Natural killer cell (primary cell): Measurements from ENCODE around the gene FBXL7. TPM values are rescaled to one million over a fixed set of nuclear protein-coding genes. Genes with fewer than 3 reads are reported as not detected.

Experiments
- ATAC-seq, 3 donors: fragments of 150-1000 bp in 2 of 3; fragments of 200-7000 bp in 1 of 3; cut with Tn5 transposase; 1 replicate in 1 of 3; 2 replicates in 2 of 3; pipeline ENCODE4 v1.10.0; 2021; ENCODE audit warnings: mild to moderate bottlenecking in 2 of 3, moderate library complexity in 2 of 3
- DNase-seq, 2 donors: peaks; one replicate each; pipeline versions ENCODE4 v3.0.0 to v3.0.0-alpha.2; 2013 to 2021; ENCODE audit warnings: mixed read lengths in 1 of 2
- H3K27ac ChIP-seq: one replicate; pipeline ENCODE4 v1.5.1; 2013; ENCODE audit warnings: mild to moderate bottlenecking, low read length
- H3K27me3 ChIP-seq: one replicate; pipeline ENCODE4 v1.6.1; 2013; ENCODE audit warnings: low read length; ENCODE audit not compliant: control insufficient read depth, insufficient read depth
- H3K36me3 ChIP-seq: one replicate; pipeline ENCODE4 v1.6.1; 2013; ENCODE audit warnings: low read length; ENCODE audit not compliant: control insufficient read depth, insufficient read depth
- H3K4me1 ChIP-seq: one replicate; pipeline ENCODE4 v1.6.1; 2013; ENCODE audit warnings: low read length; ENCODE audit not compliant: control insufficient read depth, insufficient read depth
- H3K4me3 ChIP-seq: one replicate; pipeline ENCODE4 v1.5.1; 2013; ENCODE audit warnings: low read length
- H3K9me3 ChIP-seq: one replicate; pipeline ENCODE4 v1.6.1; 2013; ENCODE audit warnings: low read length; ENCODE audit not compliant: control insufficient read depth, insufficient read depth
- H3K27ac Mint-ChIP-seq, 2 donors: one replicate each; pipeline ENCODE4 v1.8.0; 2022; ENCODE audit warnings: mild to moderate bottlenecking in 2 of 2, mixed read lengths in 2 of 2, moderate library complexity in 1 of 2
- H3K27me3 Mint-ChIP-seq, 2 donors: one replicate each; pipeline ENCODE4 v1.8.0; 2022; ENCODE audit warnings: low read depth in 2 of 2, mixed read lengths in 2 of 2
- H3K36me3 Mint-ChIP-seq: one replicate; pipeline ENCODE4 v1.8.0; 2022; ENCODE audit warnings: mixed read lengths
- H3K4me1 Mint-ChIP-seq, 2 donors: one replicate each; pipeline ENCODE4 v1.8.0; 2022; ENCODE audit warnings: mixed read lengths in 2 of 2
- H3K4me3 Mint-ChIP-seq: one replicate; pipeline ENCODE4 v1.8.0; 2022; ENCODE audit warnings: mild to moderate bottlenecking, moderate library complexity, mixed read lengths
- H3K9me3 Mint-ChIP-seq, 2 donors: one replicate each; pipeline ENCODE4 v1.8.0; 2022; ENCODE audit warnings: mixed read lengths in 2 of 2
- WGBS: methylation state at CpG from one replicate; pipeline ENCODE4 v1.1.7; 2013; ENCODE audit warnings: missing lambda C conversion rate; ENCODE audit not compliant: insufficient coverage; 5-methylcytosine and 5-hydroxymethylcytosine counted together
- intact Hi-C: fragments of 100-400 bp; cut with micrococcal nuclease; formaldehyde crosslinking; loops from one replicate; pipeline ENCODE4 v1.14.2; 2022
- total RNA-seq, 4 donors: library from RNA; stranded (reverse); fragments of 120-200 nt in 1 of 4; gene quantifications; one replicate each; pipeline versions ENCODE4 v1.2.3 to v1.2.4, GENCODE V29; 2013 to 2022
- TF ChIP-seq, protein P1 (sequence below): fragments of 200-600 bp; IDR thresholded peaks from one replicate; pipeline ENCODE4 v1.8.0; 2022; ENCODE audit warnings: antibody characterized with exemption

The FBXL7 gene
- total RNA-seq, 3 donors from 2014 or later (not counting 1 experiment from before 2014, with no cell fraction given): not detected

DNA sequence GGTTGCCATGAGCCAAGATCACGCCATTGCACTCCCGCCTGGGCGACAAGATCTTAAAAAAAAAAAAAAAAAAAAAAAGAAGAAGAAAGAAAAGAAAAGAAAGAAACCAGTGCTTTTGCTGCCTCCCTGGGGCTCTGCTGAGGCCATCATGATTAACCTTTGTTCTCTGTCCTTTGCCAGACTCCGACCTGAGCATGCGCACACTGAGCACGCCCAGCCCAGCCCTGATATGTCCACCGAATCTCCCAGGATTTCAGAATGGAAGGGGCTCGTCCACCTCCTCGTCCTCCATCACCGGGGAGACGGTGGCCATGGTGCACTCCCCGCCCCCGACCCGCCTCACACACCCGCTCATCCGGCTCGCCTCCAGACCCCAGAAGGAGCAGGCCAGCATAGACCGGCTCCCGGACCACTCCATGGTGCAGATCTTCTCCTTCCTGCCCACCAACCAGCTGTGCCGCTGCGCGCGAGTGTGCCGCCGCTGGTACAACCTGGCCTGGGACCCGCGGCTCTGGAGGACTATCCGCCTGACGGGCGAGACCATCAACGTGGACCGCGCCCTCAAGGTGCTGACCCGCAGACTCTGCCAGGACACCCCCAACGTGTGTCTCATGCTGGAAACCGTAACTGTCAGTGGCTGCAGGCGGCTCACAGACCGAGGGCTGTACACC, 427.9 kb downstream of the FBXL7 start:
- Mint-ChIP-seq H3K36me3 (no peaks in the 10 kb centered on the region), H3K27ac (no peak overlapping the region), H3K4me3 (no peak overlapping the region), H3K9me3 (peaks cover 8 to 13% of the 10 kb centered on the region in 2 donors), H3K4me1 (no peaks in the 10 kb centered on the region), H3K27me3 (no peaks in the 10 kb centered on the region)
- intact Hi-C loops: no loop called here
- Histone ChIP-seq H3K36me3 (no peaks in the 10 kb centered on the region), H3K27ac (no peak overlapping the region), H3K4me1 (no peaks in the 10 kb centered on the region), H3K4me3 (no peak overlapping the region), H3K9me3 (no peaks in the 10 kb centered on the region), H3K27me3 (no peaks in the 10 kb centered on the region)
- ATAC-seq: no peak
- WGBS: 95% methylated on average over 38 of the region's 38 CpGs
- DNase-seq: no peak
- TF ChIP-seq, protein P1, sequence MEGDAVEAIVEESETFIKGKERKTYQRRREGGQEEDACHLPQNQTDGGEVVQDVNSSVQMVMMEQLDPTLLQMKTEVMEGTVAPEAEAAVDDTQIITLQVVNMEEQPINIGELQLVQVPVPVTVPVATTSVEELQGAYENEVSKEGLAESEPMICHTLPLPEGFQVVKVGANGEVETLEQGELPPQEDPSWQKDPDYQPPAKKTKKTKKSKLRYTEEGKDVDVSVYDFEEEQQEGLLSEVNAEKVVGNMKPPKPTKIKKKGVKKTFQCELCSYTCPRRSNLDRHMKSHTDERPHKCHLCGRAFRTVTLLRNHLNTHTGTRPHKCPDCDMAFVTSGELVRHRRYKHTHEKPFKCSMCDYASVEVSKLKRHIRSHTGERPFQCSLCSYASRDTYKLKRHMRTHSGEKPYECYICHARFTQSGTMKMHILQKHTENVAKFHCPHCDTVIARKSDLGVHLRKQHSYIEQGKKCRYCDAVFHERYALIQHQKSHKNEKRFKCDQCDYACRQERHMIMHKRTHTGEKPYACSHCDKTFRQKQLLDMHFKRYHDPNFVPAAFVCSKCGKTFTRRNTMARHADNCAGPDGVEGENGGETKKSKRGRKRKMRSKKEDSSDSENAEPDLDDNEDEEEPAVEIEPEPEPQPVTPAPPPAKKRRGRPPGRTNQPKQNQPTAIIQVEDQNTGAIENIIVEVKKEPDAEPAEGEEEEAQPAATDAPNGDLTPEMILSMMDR: no peak

DNA sequence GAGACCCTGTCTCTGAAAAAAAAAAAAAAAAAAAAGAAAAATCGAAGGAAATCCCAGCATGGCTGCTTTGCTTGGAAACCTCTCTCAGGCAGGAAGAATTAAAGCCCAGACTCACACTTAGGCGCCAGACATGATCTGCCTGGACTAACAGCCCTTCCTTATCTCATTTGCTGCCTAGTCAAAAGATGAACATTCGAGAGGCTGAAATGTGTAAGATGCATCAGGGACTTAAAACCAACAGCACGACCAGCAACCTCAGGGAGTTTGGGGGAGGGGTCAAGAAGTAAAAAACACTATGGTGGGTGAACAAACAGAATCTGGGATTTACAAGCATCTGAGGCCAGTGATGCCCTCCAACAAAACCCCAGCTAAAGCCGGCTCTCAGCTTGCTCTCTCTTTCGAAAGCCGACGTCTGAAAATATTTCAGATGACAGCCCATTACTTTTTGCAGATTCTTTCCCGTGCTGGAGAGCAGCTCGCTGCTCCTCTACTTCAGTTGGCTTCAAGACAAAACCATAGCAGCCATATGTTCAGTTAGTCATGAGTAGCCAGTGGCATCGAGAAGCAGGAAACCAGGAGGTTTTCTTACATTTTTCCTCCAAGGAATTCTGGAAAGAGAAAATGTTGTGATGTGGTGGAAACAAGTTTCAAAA, 429.8 kb downstream of the FBXL7 start:
- DNase-seq (no peak), ATAC-seq (no peak)
- no peaks in the 10 kb centered on the region for H3K9me3 ChIP-seq
- H3K4me3 Mint-ChIP-seq: no peak overlapping the region
- WGBS: 80% methylated on average over 11 of the region's 11 CpGs
- intact Hi-C loops: no loop called here
- H3K4me1 Mint-ChIP-seq: no peaks in the 10 kb centered on the region
- no peaks in the 10 kb centered on the region for H3K27me3 Mint-ChIP-seq
- no peaks in the 10 kb centered on the region for H3K27me3 ChIP-seq
- H3K36me3 ChIP-seq: no peaks in the 10 kb centered on the region
- H3K36me3 Mint-ChIP-seq: no peaks in the 10 kb centered on the region
- no peak overlapping the region for H3K27ac ChIP-seq
- H3K4me3 ChIP-seq: no peak overlapping the region
- no peak overlapping the region for H3K27ac Mint-ChIP-seq
- H3K4me1 ChIP-seq: no peaks in the 10 kb centered on the region
- TF ChIP-seq, protein P1: no peak
- peaks cover 10 to 13% of the 10 kb centered on the region in 2 donors for H3K9me3 Mint-ChIP-seq

DNA sequence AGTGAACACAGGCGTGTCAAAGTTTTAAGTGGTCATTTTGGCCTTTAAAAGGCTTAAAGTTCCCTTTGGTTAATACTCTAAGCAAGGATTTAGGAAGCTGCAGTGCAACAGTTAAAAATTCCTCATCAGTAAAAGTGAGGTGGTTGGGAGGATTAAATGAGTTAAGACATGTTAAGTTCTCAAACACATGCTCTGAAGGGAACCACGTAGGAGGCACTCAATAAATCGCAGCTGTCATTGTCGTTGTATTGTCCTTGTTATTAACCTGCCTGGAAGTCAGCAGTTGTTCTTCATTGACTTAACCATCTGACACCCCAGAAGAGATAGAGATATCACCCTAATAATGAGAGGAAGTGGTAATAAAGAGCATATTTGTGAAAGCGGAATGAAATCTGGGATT, 432.1 kb downstream of the FBXL7 start:
- no peak overlapping the region for H3K4me3 Mint-ChIP-seq
- H3K36me3 ChIP-seq: no peaks in the 10 kb centered on the region
- H3K27ac Mint-ChIP-seq: no peak overlapping the region
- H3K27me3 ChIP-seq: no peaks in the 10 kb centered on the region
- no peaks in the 10 kb centered on the region for H3K36me3 Mint-ChIP-seq
- TF ChIP-seq, protein P1: no peak
- no peak for ATAC-seq
- H3K9me3 ChIP-seq: peaks cover 5% of the 10 kb centered on the region
- intact Hi-C loops: no loop called here
- no peak for DNase-seq
- no peak overlapping the region for H3K4me3 ChIP-seq
- no peak overlapping the region for H3K27ac ChIP-seq
- 49% methylated on average over 4 of the region's 5 CpGs for WGBS
- H3K4me1 Mint-ChIP-seq: no peaks in the 10 kb centered on the region
- peaks cover 10 to 16% of the 10 kb centered on the region in 2 donors for H3K9me3 Mint-ChIP-seq
- no peaks in the 10 kb centered on the region for H3K4me1 ChIP-seq
- no peaks in the 10 kb centered on the region for H3K27me3 Mint-ChIP-seq
